NCI-H2196 treated with DMSO at 0.1 percent for 48 hours (cell line): ENCODE data around the gene RAPGEF5.

Experiments
- DNase-seq: peaks from one replicate; lab custom pipeline; 2025; ENCODE audit not compliant: unreplicated experiment; lab: John Stamatoyannopoulos, UW

The RAPGEF5 gene

GRCh38 chr7:22167482-22167881 lies 189.5 kb downstream of the RAPGEF5 start:
- DNase-seq: no peak

GRCh38 chr7:22166928-22167327 lies 190.0 kb downstream of the RAPGEF5 start:
- DNase-seq: no peak

- no peak for DNase-seq
Observed at GRCh38 chr7:22159341-22159740, 197.6 kb downstream of the RAPGEF5 start.

- no peak for DNase-seq
Observed at GRCh38 chr7:22157552-22157951, 199.4 kb downstream of the RAPGEF5 start.

- DNase-seq: no peak
Observed at GRCh38 chr7:22156205-22156604, 200.7 kb downstream of the RAPGEF5 start.

GRCh38 chr7:22154143-22154529 lies 202.8 kb downstream of the RAPGEF5 start:
- DNase-seq: no peak

GRCh38 chr7:22153432-22154142 lies 203.4 kb downstream of the RAPGEF5 start:
- no peak for DNase-seq

GRCh38 chr7:22152690-22153089 lies 204.3 kb downstream of the RAPGEF5 start:
- DNase-seq: no peak

- DNase-seq: no peak
Observed at GRCh38 chr7:22151901-22152300, 205.1 kb downstream of the RAPGEF5 start.

- DNase-seq: no peak
Observed at GRCh38 chr7:22150221-22150620, 206.7 kb downstream of the RAPGEF5 start.

GRCh38 chr7:22147868-22148267 lies 209.1 kb downstream of the RAPGEF5 start:
- DNase-seq: no peak

GRCh38 chr7:22146961-22147512 lies 209.9 kb downstream of the RAPGEF5 start:
- DNase-seq: no peak

GRCh38 chr7:22144950-22145349 lies 212.0 kb downstream of the RAPGEF5 start:
- no peak for DNase-seq

GRCh38 chr7:22143491-22143890 lies 213.5 kb downstream of the RAPGEF5 start:
- DNase-seq: no peak

- DNase-seq: no peak
Observed at GRCh38 chr7:22142572-22142971, 214.4 kb downstream of the RAPGEF5 start.

- no peak for DNase-seq
Observed at GRCh38 chr7:22141355-22141754, 215.6 kb downstream of the RAPGEF5 start.

GRCh38 chr7:22140578-22140977 lies 216.4 kb downstream of the RAPGEF5 start:
- DNase-seq: no peak

- no peak for DNase-seq
Observed at GRCh38 chr7:22138886-22139285, 218.1 kb downstream of the RAPGEF5 start.

- DNase-seq: no peak
Observed at GRCh38 chr7:22138106-22138505, 218.8 kb downstream of the RAPGEF5 start.

GRCh38 chr7:22137466-22137865 lies 219.5 kb downstream of the RAPGEF5 start:
- DNase-seq: no peak

GRCh38 chr7:22137026-22137425 lies 219.9 kb downstream of the RAPGEF5 start:
- no peak for DNase-seq

- DNase-seq: no peak
Observed at GRCh38 chr7:22129819-22130580, 227.0 kb downstream of the RAPGEF5 start.
